PC-9 (cell line): ENCODE results near the gene PCK2. TPM values are rescaled to one million over a fixed set of nuclear protein-coding genes. Genes with fewer than 3 reads are reported as not detected.
A peak's percentile ranks its signal among the peaks of the same experiment; 100 is the strongest.
"Not testable (repeated sequence)": the region's sequence is repeated elsewhere in the genome, so short reads cannot be mapped to it uniquely, and the experiment has no call there.

Experiments
- Bru-seq: library from RNA; stranded (reverse); fragments of 400-500 nt; gene quantifications from one replicate; lab custom pipeline; 2021; lab: Mats Ljungman, UMichigan
- BruChase-seq, 2 experiments: library from RNA; stranded (reverse); fragments of 400-500 nt; gene quantifications; one replicate each; lab custom pipeline; 2021; lab: Mats Ljungman, UMichigan
- BruUV-seq: library from RNA; stranded (reverse); fragments of 400-500 nt; replicated peaks from 2 replicates; lab custom pipeline; 2021; lab: Mats Ljungman, UMichigan
- CTCF ChIA-PET: fragments of 300-600 bp; sonication (Branson Sonifier 250); formaldehyde crosslinking; loops from one replicate; lab custom pipeline; 2022; ENCODE audit warnings: antibody characterized with exemption; lab: Charles Lee
- POLR2A ChIA-PET: fragments of 300-600 bp; sonication (Branson Sonifier 250); formaldehyde crosslinking; loops from one replicate; lab custom pipeline; 2022; ENCODE audit warnings: antibody characterized with exemption; ENCODE audit not compliant: unreplicated experiment; lab: Charles Lee
- DNase-seq, 2 experiments: peaks; one replicate each; pipeline versions ENCODE4 v3.0.0 to v3.0.0-alpha.2; 2015 to 2022; ENCODE audit warnings: mixed read lengths in 1 of 2
- H2AFZ ChIP-seq: fragments of 200-600 bp; sonication (generic); 2 replicates; pipeline ENCODE4 v1.8.1; 2017; ENCODE audit warnings: antibody characterized with exemption
- H3F3A ChIP-seq: fragments of 200-600 bp; sonication (generic); 2 replicates; pipeline ENCODE4 v1.8.1; 2017; ENCODE audit warnings: antibody characterized with exemption, mild to moderate bottlenecking, low read depth; ENCODE audit not compliant: insufficient read depth
- H3K27ac ChIP-seq: fragments of 200-600 bp; sonication (generic); 2 replicates; pipeline ENCODE4 v1.6.1; 2016; ENCODE audit warnings: mixed run types
- H3K27me3 ChIP-seq: fragments of 200-600 bp; sonication (generic); 2 replicates; pipeline ENCODE4 v1.6.1; 2016; ENCODE audit warnings: low read depth, mixed run types; ENCODE audit not compliant: insufficient read depth
- H3K36me3 ChIP-seq: fragments of 200-600 bp; sonication (generic); 2 replicates; pipeline ENCODE4 v1.6.1; 2016; ENCODE audit warnings: low read depth, mixed run types
- H3K4me1 ChIP-seq: fragments of 200-600 bp; sonication (generic); replicated peaks from 2 replicates; pipeline ENCODE4 v1.6.1; 2016; ENCODE audit warnings: mixed run types; ENCODE audit not compliant: insufficient read depth
- H3K4me2 ChIP-seq: fragments of 200-600 bp; sonication (generic); 2 replicates; pipeline ENCODE4 v1.6.1; 2017; ENCODE audit warnings: mixed run types
- H3K4me3 ChIP-seq: fragments of 200-600 bp; sonication (generic); 2 replicates; pipeline ENCODE4 v1.6.1; 2016; ENCODE audit warnings: mixed run types
- H3K79me2 ChIP-seq: fragments of 200-600 bp; sonication (generic); 2 replicates; pipeline ENCODE4 v1.6.1; 2017; ENCODE audit warnings: low read depth, mixed run types
- H3K9me2 ChIP-seq: fragments of 200-600 bp; sonication (generic); 2 replicates; pipeline ENCODE4 v1.8.1; 2017; ENCODE audit warnings: mild to moderate bottlenecking; ENCODE audit not compliant: insufficient read depth
- H3K9me3 ChIP-seq: fragments of 200-600 bp; sonication (generic); 2 replicates; pipeline ENCODE4 v1.8.1; 2016; ENCODE audit warnings: low read depth; ENCODE audit not compliant: insufficient read depth
- H4K20me1 ChIP-seq: fragments of 200-600 bp; sonication (generic); 2 replicates; pipeline ENCODE4 v1.8.1; 2017; ENCODE audit not compliant: insufficient read depth
- CTCF ChIP-seq: fragments of 200-600 bp; sonication (generic); conservative IDR thresholded peaks from 2 replicates; pipeline ENCODE4 v1.6.1; 2017; ENCODE audit warnings: mixed run types, antibody characterized with exemption, mild to moderate bottlenecking, moderate library complexity
- EZH2 ChIP-seq: fragments of 200-600 bp; sonication (generic); IDR thresholded peaks from 2 replicates; pipeline ENCODE4 v1.8.0; 2017; ENCODE audit warnings: antibody characterized with exemption, low read depth
- intact Hi-C: fragments of 100-400 bp; cut with micrococcal nuclease; formaldehyde crosslinking; loops from one replicate; pipeline ENCODE4 v1.10.0; 2022; ENCODE audit not compliant: unreplicated experiment
- long read RNA-seq: library from polyadenylated mRNA; stranded (forward); transcript quantifications from one replicate; pipeline ENCODE4 v2.0.0, GENCODE V29; 2022
- total RNA-seq: library from RNA; stranded (reverse); gene quantifications from 2 replicates; pipeline ENCODE4 v1.2.3, GENCODE V29; 2021

PCK2 gene
- total RNA-seq (77.4 and 113 TPM in 2 replicates), Bru-seq, nascent RNA (percentile 69 among the genes with signal in this experiment), BruChase-seq, experiment 1, labeled RNA remaining after a 2-hour chase (percentile 61 among the genes with signal in this experiment), BruChase-seq, experiment 2, labeled RNA remaining after a 6-hour chase (percentile 74 among the genes with signal in this experiment)
- long read RNA-seq, transcript PCK2-201 (10 exons, 2,357 nt), result major isoform, 76 of 115 reads
- long read RNA-seq, partial matches to known transcripts, result 16 of 115 reads
- long read RNA-seq, other reads (novel, unspliced or antisense), result 21 of 115 reads

GRCh38 chr14:24093901-24094840 lies at the start of gene PCK2:
PCK2 (plus strand) TSS chr14:24094311; CDS start chr14:24094406, 95 bp downstream.
- Histone ChIP-seq H3F3A (peaks cover 4% of the 10 kb centered on the region; the same call in 1 of the 2 replicates), H3K27me3 (no peaks in the 10 kb centered on the region), H2AFZ (peak within 1 kb of the TSS; percentile 91), H3K27ac (peak within 1 kb of the TSS; percentile 83), H3K36me3 (no peaks in the 10 kb centered on the region), H4K20me1 (no peaks in the 10 kb centered on the region), H3K4me3 (peak within 1 kb of the TSS; percentile 78), H3K9me3 (no peaks in the 10 kb centered on the region), H3K79me2 (peaks cover 12% of the 10 kb centered on the region), H3K4me1 (peaks cover 12% of the 10 kb centered on the region), H3K4me2 (peak within 1 kb of the TSS; percentile 91), H3K9me2 (0 out of 2 replicates have a peak, but pooled peaks cover 3% of the 10 kb centered on the region)
- TSS peak; percentile 62 for BruUV-seq
- TF ChIP-seq EZH2 (no peak), CTCF (no peak)
- POLR2A ChIA-PET, result interaction anchor here (0.5 to 0.9 kb wide), 9 partner anchors 10 to 491 kb away, joined by 3 to 11 read pairs (median 4); partner anchors contain the start of genes NYNRIN and PSME1
- intact Hi-C loops, result loop anchor here (1.0 to 5.0 kb wide), 2 partner anchors 16 to 68 kb away; partner anchors contain the start of gene IRF9
- peak; percentile 83 to 93 for DNase-seq
- CTCF ChIA-PET, result interaction anchor here (0.5 to 1.3 kb wide), 9 partner anchors 12 to 788 kb away, joined by 3 to 25 read pairs (median 4); partner anchors contain the start of genes BCL2L2 and LTB4R2

GRCh38 chr14:24049002-24049401 lies 45.1 kb upstream of the PCK2 start:
- POLR2A ChIA-PET, H4K20me1 ChIP-seq, H3K9me3 ChIP-seq, H3K4me1 ChIP-seq, CTCF ChIA-PET, intact Hi-C loops, BruUV-seq, H2AFZ ChIP-seq, H3K4me2 ChIP-seq, H3K79me2 ChIP-seq, H3K27ac ChIP-seq, H3F3A ChIP-seq, H3K36me3 ChIP-seq, H3K9me2 ChIP-seq, DNase-seq, H3K4me3 ChIP-seq: not testable (repeated sequence)
- peaks cover 12% of the 10 kb centered on the region for H3K27me3 ChIP-seq

GRCh38 chr14:24050753-24051152 lies 43.4 kb upstream of the PCK2 start:
- CTCF ChIA-PET, result not testable (repeated sequence)

More at GRCh38 chr14:24050753-24051152, 43.4 kb upstream of the PCK2 start:
- intact Hi-C loops, H3K9me2 ChIP-seq, H3K36me3 ChIP-seq, H3K79me2 ChIP-seq, H4K20me1 ChIP-seq, H3K4me1 ChIP-seq, POLR2A ChIA-PET, DNase-seq, H3F3A ChIP-seq, H3K27ac ChIP-seq, H3K9me3 ChIP-seq, BruUV-seq, H3K4me2 ChIP-seq, H3K4me3 ChIP-seq, H2AFZ ChIP-seq: not testable (repeated sequence)
- H3K27me3 ChIP-seq, result peaks cover 25% of the 10 kb centered on the region
